GM23338 (cell line): Measurements from ENCODE around the gene COL8A2. TPM values are rescaled to one million over a fixed set of nuclear protein-coding genes. Genes with fewer than 3 reads are reported as not detected.
A peak's percentile ranks its signal among the peaks of the same experiment; 100 is the strongest.

Source experiments
- ATAC-seq: fragments of 200-7000 bp; cut with Tn5 transposase; 3 replicates; pipeline ENCODE4 v1.9.1; 2020
- DNase-seq: peaks from one replicate; pipeline ENCODE4 v3.0.0-alpha.2; 2015; ENCODE audit warnings: low spot score
- H2AFZ ChIP-seq: fragments of 200-600 bp; sonication (generic); 2 replicates; pipeline ENCODE4 v1.8.0; 2016; ENCODE audit warnings: antibody characterized with exemption, mild to moderate bottlenecking, moderate library complexity
- H3F3A ChIP-seq: fragments of 200-600 bp; sonication (generic); replicated peaks from 2 replicates; pipeline ENCODE4 v1.8.0; 2017; ENCODE audit warnings: antibody characterized with exemption, mixed run types, low read depth
- H3K27ac ChIP-seq: fragments of 200-600 bp; sonication (generic); 2 replicates; pipeline ENCODE4 v1.6.1; 2016; ENCODE audit warnings: low read depth
- H3K27me3 ChIP-seq: fragments of 200-600 bp; sonication (generic); 2 replicates; pipeline ENCODE4 v1.8.0; 2016; ENCODE audit warnings: mild to moderate bottlenecking, mixed run types, moderate library complexity; ENCODE audit not compliant: insufficient read depth
- H3K36me3 ChIP-seq: fragments of 200-600 bp; sonication (generic); 2 replicates; pipeline ENCODE4 v1.8.0; 2016; ENCODE audit warnings: mild to moderate bottlenecking; ENCODE audit not compliant: insufficient read depth
- H3K4me1 ChIP-seq: fragments of 200-600 bp; sonication (generic); 2 replicates; pipeline ENCODE4 v1.8.0; 2016; ENCODE audit warnings: mild to moderate bottlenecking, moderate library complexity; ENCODE audit not compliant: insufficient read depth
- H3K4me2 ChIP-seq: fragments of 200-600 bp; sonication (generic); 2 replicates; pipeline ENCODE4 v1.7.1; 2017; ENCODE audit warnings: mixed run types
- H3K4me3 ChIP-seq: fragments of 200-600 bp; sonication (generic); 2 replicates; pipeline ENCODE4 v1.6.1; 2016; ENCODE audit warnings: mixed run types
- H3K79me2 ChIP-seq: fragments of 200-600 bp; sonication (generic); replicated peaks from 2 replicates; pipeline ENCODE4 v1.8.0; 2017; ENCODE audit warnings: mild to moderate bottlenecking; ENCODE audit not compliant: insufficient read depth
- H3K9me2 ChIP-seq: fragments of 200-600 bp; sonication (generic); 2 replicates; pipeline ENCODE4 v1.8.0; 2017; ENCODE audit not compliant: insufficient read depth
- H4K20me1 ChIP-seq: fragments of 200-600 bp; sonication (generic); replicated peaks from 2 replicates; pipeline ENCODE4 v1.8.0; 2017; ENCODE audit warnings: mild to moderate bottlenecking; ENCODE audit not compliant: insufficient read depth
- H3K27ac Mint-ChIP-seq: 2 replicates; pipeline ENCODE4 v1.8.0; 2020; ENCODE audit warnings: inconsistent platforms, mild to moderate bottlenecking, moderate library complexity, mixed read lengths
- H3K27me3 Mint-ChIP-seq: 3 replicates; pipeline ENCODE4 v1.8.0; 2022; ENCODE audit warnings: low read depth, mild to moderate bottlenecking, moderate library complexity, mixed read lengths, inconsistent platforms; ENCODE audit not compliant: insufficient read depth, poor library complexity
- H3K36me3 Mint-ChIP-seq: 3 replicates; pipeline ENCODE4 v1.8.0; 2021; ENCODE audit warnings: low read depth, mild to moderate bottlenecking, inconsistent platforms, moderate library complexity, mixed read lengths
- H3K4me1 Mint-ChIP-seq: 3 replicates; pipeline ENCODE4 v1.8.0; 2020; ENCODE audit warnings: mild to moderate bottlenecking, inconsistent platforms, mixed read lengths
- H3K4me3 Mint-ChIP-seq: 3 replicates; pipeline ENCODE4 v1.8.0; 2021; ENCODE audit warnings: moderate library complexity, mild to moderate bottlenecking, inconsistent platforms, mixed read lengths
- H3K9me3 Mint-ChIP-seq: 3 replicates; pipeline ENCODE4 v1.8.0; 2020; ENCODE audit warnings: moderate library complexity, mild to moderate bottlenecking, inconsistent platforms, mixed read lengths
- CREB1 ChIP-seq: fragments of 250-450 bp; sonication (Bioruptor Pico); IDR thresholded peaks from 2 replicates; pipeline ENCODE4 v1.5.0; 2020; ENCODE audit warnings: low read depth, mild to moderate bottlenecking, moderate library complexity
- CTCF ChIP-seq, 2 experiments: fragments of 200-600 bp in 1 of 2; sonication (generic) in 1 of 2; conservative IDR thresholded peaks; 2 replicates each; pipeline versions ENCODE4 v1.5.1 to v1.6.1; 2016 to 2017; ENCODE audit warnings: antibody characterized with exemption in 2 of 2, low read depth in 2 of 2, mild to moderate bottlenecking in 2 of 2, moderate library complexity in 1 of 2
- ETS1 ChIP-seq: IDR thresholded peaks from 2 replicates; pipeline ENCODE4 v1.6.1; 2016; ENCODE audit warnings: antibody characterized with exemption
- EZH2 ChIP-seq: fragments of 200-600 bp; sonication (generic); IDR thresholded peaks from one replicate; pipeline ENCODE4 v1.8.0; 2017; ENCODE audit warnings: antibody characterized with exemption, mild to moderate bottlenecking, low read depth; ENCODE audit not compliant: unreplicated experiment
- EZH2phosphoT487 ChIP-seq: fragments of 200-600 bp; sonication (generic); IDR thresholded peaks from one replicate; pipeline ENCODE4 v1.8.1; 2018; ENCODE audit warnings: antibody characterized with exemption; ENCODE audit not compliant: unreplicated experiment
- JUNB ChIP-seq: IDR thresholded peaks from one replicate; pipeline ENCODE4 v1.6.1; 2016; ENCODE audit warnings: antibody characterized with exemption; ENCODE audit not compliant: unreplicated experiment
- NANOG ChIP-seq: IDR thresholded peaks from 2 replicates; pipeline ENCODE4 v1.6.1; 2016; ENCODE audit warnings: antibody characterized with exemption, borderline replicate concordance
- POLR2AphosphoS5 ChIP-seq: IDR thresholded peaks from 2 replicates; pipeline ENCODE4 v1.6.1; 2016; ENCODE audit warnings: antibody characterized with exemption, low read depth
- REST ChIP-seq: IDR thresholded peaks from one replicate; pipeline ENCODE4 v1.6.1; 2018; ENCODE audit warnings: antibody characterized with exemption; ENCODE audit not compliant: unreplicated experiment
- STAT1 ChIP-seq: IDR thresholded peaks from one replicate; pipeline ENCODE4 v1.6.1; 2016; ENCODE audit warnings: antibody characterized with exemption; ENCODE audit not compliant: unreplicated experiment
- ZNF114 ChIP-seq: fragments of 250-450 bp; sonication (Bioruptor Pico); IDR thresholded peaks from 2 replicates; pipeline ENCODE4 v1.5.0; 2020; ENCODE audit warnings: mild to moderate bottlenecking, moderate library complexity
- ZNF331 ChIP-seq: fragments of 250-450 bp; sonication (Bioruptor Pico); IDR thresholded peaks from 2 replicates; pipeline ENCODE4 v1.5.0; 2020; ENCODE audit warnings: low read depth, mild to moderate bottlenecking, moderate library complexity
- ZNF462 ChIP-seq: fragments of 250-450 bp; sonication (Bioruptor Pico); IDR thresholded peaks from 2 replicates; pipeline ENCODE4 v1.5.0; 2020; ENCODE audit warnings: mild to moderate bottlenecking, moderate library complexity
- polyA plus RNA-seq: library from polyadenylated mRNA; unstranded; fragments of >200 nt; fragmentation: Nextera tagmentation; extraction: Ambion mirVana; gene quantifications from 2 replicates; pipeline ENCODE4 v1.2.1, GENCODE V29; 2016
- total RNA-seq: library from RNA; depleted of rRNA; stranded (reverse); fragments of >200 nt; shearing (Covaris generic); gene quantifications from 2 replicates; pipeline ENCODE4 v1.2.3, GENCODE V29; 2014

The COL8A2 gene
- total and polyA plus RNA-seq, 2 experiments from 2014 or later = 0.95 to 4.9 TPM

GRCh38 chr1:36133484-36133883 is 8.5 kb upstream of the COL8A2 start:
- Histone ChIP-seq H3K4me3 (no peak overlapping the region), H3K9me2 (no peaks in the 10 kb centered on the region), H2AFZ (peak overlapping the region; percentile 52; the same call in 1 of the 2 replicates), H3K4me1 (peaks cover 3% of the 10 kb centered on the region), H3K27me3 (no peaks in the 10 kb centered on the region), H3F3A (peaks cover 6% of the 10 kb centered on the region; the same call in 1 of the 2 replicates), H3K27ac (no peak overlapping the region), H4K20me1 (no peaks in the 10 kb centered on the region), H3K4me2 (no peak overlapping the region), H3K36me3 (no peaks in the 10 kb centered on the region), H3K79me2 (no peaks in the 10 kb centered on the region)
- peaks cover 13% of the 10 kb centered on the region for H3K27me3 Mint-ChIP-seq
- DNase-seq (no peak), ATAC-seq (no peak)
- H3K4me3 Mint-ChIP-seq = no peak overlapping the region
- H3K9me3 Mint-ChIP-seq = no peaks in the 10 kb centered on the region
- TF ChIP-seq ETS1 (no peak), POLR2AphosphoS5 (no peak), NANOG (no peak), ZNF462 (CRISPR knock-in tag) (no peak), EZH2 (no peak), ZNF114 (CRISPR knock-in tag) (no peak), REST (no peak), CTCF (conservative IDR thresholded peaks at IDR 0.05; ENCODE audit: low read depth in 2 of 2) (no peak), EZH2phosphoT487 (no peak), JUNB (no peak), CREB1 (CRISPR knock-in tag) (no peak), STAT1 (no peak), ZNF331 (CRISPR knock-in tag) (no peak)
- peaks cover 13% of the 10 kb centered on the region; the same call in 2 of the 3 replicates for H3K4me1 Mint-ChIP-seq
- H3K36me3 Mint-ChIP-seq = peaks cover 3% of the 10 kb centered on the region; the same call in 1 of the 3 replicates
- no peak overlapping the region for H3K27ac Mint-ChIP-seq
